GM12872 (cell line): ENCODE results near the gene BRCA2.

Source experiments
- CTCF ChIP-seq: IDR thresholded peaks from 3 replicates; pipeline ENCODE4 v1.5.1; 2011; ENCODE audit warnings: low read depth, mild to moderate bottlenecking, low read length, moderate library complexity; ENCODE audit not compliant: insufficient read depth

BRCA2 gene

DNA sequence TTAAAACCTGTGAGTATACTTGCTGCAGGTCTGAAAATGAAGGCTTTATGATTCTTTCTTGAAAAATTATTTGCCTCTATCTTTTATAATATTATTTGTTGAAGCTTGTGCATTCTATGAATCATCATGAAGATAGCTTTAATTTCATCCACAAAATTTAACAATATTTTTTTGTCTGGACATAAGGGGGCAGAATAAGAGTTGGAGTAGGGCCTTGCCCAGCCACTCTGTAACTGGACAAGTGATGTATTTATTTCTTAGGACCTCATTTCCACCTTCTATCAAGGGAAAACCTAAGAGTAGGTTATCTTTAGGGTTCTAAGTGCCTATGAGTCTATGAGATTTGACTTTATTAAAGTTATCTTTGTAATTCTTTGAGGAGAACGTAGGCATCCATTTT is 62.7 kb downstream of the BRCA2 start:
- TF ChIP-seq CTCF: no peak

DNA sequence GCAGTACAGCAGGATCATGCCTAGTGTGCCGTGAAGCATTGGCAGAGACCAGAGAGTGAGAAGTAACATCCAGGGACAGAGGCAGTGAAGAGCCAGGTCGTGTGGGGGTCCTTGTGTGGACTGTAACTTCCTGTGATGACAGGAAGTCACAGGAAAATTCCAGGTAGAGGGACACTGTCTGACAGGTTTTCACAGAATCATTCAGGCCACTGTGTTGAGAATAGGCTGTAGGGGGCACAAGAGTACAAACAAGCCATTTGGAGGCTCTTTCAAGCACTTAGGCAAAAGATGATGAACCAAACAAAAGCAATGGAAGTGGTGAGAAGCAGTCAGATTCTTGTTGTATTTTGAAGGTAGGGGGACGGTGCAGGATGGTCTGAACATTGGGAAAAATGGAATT is 66.2 kb downstream of the BRCA2 start:
- TF ChIP-seq CTCF: peak; percentile 55

DNA sequence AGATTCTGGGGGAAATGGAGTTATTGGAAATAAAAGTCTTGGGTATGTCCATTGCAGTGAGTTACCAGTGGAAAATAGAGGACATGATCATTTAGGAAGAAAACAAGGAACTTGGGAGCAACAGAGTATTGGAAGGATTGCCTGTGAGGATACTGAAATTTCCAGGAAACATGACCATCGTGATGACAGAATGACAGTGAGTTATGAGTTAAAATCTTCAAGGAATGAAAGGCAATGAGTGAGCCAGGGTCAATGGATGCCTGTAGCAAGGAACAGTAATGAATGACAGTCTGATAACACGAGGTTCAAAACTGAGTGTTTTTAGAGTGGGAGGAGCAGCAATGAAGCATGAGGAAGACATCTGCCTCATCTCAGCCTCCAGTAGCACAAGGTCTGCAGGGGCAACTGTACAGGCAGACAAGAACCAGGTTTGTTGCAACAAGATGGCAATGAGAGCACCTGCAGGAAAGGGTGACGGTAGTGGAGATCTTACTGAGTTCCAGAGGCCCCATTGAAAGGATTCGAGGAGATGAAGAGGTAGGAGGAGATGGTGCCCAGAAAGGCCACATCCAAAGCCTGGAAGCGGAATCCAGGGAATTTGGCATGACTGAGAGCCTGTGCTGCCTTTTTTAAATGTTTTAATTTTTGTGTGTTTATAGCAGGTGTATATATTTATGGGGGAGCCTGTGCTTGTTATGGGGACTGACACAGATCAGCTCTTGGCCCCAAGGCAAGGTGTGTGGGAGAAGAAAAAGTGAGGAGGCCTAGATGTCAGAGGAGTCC is 68.7 kb downstream of the BRCA2 start:
- TF ChIP-seq CTCF: no peak

DNA sequence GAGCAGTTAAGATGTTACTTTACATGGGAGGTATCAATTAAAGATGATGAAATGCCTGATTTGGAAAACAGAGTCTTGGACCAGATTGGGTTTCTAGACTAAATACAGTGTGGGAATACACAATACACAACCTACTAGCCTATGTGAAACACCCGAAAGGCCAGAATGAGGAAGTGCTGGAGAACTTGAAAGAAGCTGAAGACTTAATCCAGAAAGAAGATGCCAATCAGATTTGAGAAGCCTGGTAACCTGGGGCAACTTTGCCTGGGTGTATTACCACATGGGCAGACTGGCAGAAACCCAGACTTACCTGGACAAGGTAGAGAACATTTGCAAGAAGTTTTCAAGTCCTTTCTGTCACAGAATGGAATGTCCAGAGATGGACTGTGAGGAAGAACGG is 69.4 kb downstream of the BRCA2 start:
- no peak for TF ChIP-seq CTCF

- no peak for TF ChIP-seq CTCF
Observed at GRCh38 chr13:32385410-32385809, 70.1 kb downstream of the BRCA2 start.

GRCh38 chr13:32390048-32390447 is 74.7 kb downstream of the BRCA2 start:
- TF ChIP-seq CTCF: no peak

DNA sequence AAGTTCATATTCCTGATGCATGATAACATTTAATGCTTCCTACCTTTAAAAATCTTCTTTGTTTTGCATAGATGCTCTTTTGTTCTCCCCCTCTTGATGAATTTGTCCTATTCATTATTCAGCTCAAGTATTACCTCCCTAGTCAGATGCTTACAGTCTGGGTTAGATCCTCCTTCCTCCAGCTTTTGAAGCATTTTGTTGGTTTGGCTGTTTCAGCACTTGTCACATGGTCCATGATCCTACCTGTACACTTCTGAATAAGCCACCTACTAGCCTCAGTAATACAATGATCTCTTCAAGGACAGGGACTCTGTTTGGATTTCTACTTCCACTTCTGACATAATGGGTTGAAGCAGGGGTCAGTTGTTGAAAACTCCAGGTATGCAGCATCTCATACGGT is 75.2 kb downstream of the BRCA2 start:
- TF ChIP-seq CTCF: no peak

DNA sequence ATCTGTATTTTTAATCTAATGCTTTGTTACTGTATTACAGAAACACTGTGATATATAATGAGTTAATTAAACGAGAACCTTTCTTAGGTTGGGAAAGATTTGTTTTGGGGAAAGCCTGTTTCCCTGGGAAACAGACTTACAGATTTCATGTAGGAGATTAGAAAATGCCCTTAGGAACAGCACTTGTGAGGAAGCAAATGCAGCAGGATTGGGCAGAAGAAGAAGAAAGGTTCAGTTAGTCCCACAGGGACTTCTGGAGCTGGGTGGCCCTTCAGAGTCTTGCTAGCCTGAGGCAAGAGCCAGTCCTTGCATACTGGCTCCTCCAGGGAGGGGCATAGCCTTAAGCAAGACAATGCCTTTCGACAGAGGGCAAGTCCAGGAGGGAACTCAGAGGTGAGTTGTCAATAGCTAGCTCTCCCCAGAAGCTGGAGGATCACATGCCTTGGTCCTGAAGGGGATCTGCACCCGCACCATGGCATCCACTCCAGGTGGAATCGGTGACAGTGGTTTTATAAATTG is 75.9 kb downstream of the BRCA2 start:
- no peak for TF ChIP-seq CTCF
